Measurements from ENCODE around the gene CHKA. TPM values are rescaled to one million over a fixed set of nuclear protein-coding genes. Genes with fewer than 3 reads are reported as not detected.

CHKA gene
- total and polyA plus RNA-seq, 9 of the 15 experiments (the other 6 are each of a cell fraction or from before 2014, with no cell fraction given) = 3.6 to 37.0 (median 30.2) TPM

DNA sequence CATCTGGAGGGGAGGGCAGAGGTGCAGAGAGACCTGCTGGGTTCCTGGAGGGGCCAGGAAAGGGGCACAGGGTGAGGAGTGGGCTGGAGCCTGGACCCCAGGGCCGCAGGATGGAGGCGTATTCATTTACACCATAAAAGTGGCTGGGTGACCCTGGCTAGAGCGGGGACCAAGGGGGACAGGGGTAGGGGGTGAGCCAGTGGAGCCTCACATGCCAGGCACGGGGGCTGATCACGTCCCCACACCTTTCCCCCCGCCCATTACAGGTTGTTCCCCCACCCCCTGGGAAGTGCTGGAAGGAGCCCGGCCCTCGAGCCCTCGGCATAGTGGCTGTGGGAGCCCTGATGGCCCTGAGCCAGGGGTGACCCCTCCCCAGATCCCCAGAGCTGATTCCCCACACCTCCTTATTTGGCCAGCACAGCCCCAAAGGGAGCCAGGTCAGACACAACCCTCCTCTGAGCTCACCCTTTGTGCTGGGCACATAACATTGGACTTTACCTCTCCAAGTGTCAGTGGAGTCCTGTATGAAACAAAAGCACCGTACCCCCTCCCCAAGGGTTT, 81.6 kb downstream of the CHKA start (continued):
- TF ChIP-seq, protein P1, sequence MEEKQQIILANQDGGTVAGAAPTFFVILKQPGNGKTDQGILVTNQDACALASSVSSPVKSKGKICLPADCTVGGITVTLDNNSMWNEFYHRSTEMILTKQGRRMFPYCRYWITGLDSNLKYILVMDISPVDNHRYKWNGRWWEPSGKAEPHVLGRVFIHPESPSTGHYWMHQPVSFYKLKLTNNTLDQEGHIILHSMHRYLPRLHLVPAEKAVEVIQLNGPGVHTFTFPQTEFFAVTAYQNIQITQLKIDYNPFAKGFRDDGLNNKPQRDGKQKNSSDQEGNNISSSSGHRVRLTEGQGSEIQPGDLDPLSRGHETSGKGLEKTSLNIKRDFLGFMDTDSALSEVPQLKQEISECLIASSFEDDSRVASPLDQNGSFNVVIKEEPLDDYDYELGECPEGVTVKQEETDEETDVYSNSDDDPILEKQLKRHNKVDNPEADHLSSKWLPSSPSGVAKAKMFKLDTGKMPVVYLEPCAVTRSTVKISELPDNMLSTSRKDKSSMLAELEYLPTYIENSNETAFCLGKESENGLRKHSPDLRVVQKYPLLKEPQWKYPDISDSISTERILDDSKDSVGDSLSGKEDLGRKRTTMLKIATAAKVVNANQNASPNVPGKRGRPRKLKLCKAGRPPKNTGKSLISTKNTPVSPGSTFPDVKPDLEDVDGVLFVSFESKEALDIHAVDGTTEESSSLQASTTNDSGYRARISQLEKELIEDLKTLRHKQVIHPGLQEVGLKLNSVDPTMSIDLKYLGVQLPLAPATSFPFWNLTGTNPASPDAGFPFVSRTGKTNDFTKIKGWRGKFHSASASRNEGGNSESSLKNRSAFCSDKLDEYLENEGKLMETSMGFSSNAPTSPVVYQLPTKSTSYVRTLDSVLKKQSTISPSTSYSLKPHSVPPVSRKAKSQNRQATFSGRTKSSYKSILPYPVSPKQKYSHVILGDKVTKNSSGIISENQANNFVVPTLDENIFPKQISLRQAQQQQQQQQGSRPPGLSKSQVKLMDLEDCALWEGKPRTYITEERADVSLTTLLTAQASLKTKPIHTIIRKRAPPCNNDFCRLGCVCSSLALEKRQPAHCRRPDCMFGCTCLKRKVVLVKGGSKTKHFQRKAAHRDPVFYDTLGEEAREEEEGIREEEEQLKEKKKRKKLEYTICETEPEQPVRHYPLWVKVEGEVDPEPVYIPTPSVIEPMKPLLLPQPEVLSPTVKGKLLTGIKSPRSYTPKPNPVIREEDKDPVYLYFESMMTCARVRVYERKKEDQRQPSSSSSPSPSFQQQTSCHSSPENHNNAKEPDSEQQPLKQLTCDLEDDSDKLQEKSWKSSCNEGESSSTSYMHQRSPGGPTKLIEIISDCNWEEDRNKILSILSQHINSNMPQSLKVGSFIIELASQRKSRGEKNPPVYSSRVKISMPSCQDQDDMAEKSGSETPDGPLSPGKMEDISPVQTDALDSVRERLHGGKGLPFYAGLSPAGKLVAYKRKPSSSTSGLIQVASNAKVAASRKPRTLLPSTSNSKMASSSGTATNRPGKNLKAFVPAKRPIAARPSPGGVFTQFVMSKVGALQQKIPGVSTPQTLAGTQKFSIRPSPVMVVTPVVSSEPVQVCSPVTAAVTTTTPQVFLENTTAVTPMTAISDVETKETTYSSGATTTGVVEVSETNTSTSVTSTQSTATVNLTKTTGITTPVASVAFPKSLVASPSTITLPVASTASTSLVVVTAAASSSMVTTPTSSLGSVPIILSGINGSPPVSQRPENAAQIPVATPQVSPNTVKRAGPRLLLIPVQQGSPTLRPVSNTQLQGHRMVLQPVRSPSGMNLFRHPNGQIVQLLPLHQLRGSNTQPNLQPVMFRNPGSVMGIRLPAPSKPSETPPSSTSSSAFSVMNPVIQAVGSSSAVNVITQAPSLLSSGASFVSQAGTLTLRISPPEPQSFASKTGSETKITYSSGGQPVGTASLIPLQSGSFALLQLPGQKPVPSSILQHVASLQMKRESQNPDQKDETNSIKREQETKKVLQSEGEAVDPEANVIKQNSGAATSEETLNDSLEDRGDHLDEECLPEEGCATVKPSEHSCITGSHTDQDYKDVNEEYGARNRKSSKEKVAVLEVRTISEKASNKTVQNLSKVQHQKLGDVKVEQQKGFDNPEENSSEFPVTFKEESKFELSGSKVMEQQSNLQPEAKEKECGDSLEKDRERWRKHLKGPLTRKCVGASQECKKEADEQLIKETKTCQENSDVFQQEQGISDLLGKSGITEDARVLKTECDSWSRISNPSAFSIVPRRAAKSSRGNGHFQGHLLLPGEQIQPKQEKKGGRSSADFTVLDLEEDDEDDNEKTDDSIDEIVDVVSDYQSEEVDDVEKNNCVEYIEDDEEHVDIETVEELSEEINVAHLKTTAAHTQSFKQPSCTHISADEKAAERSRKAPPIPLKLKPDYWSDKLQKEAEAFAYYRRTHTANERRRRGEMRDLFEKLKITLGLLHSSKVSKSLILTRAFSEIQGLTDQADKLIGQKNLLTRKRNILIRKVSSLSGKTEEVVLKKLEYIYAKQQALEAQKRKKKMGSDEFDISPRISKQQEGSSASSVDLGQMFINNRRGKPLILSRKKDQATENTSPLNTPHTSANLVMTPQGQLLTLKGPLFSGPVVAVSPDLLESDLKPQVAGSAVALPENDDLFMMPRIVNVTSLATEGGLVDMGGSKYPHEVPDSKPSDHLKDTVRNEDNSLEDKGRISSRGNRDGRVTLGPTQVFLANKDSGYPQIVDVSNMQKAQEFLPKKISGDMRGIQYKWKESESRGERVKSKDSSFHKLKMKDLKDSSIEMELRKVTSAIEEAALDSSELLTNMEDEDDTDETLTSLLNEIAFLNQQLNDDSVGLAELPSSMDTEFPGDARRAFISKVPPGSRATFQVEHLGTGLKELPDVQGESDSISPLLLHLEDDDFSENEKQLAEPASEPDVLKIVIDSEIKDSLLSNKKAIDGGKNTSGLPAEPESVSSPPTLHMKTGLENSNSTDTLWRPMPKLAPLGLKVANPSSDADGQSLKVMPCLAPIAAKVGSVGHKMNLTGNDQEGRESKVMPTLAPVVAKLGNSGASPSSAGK (IDR thresholded peaks at IDR 0.05) = no peak
- peak; percentile 9 for TF ChIP-seq CHD4 (IDR thresholded peaks at IDR 0.05; ENCODE audit: insufficient read depth, insufficient replicate concordance, low read depth, low read length, poor library complexity, severe bottlenecking)
- no peak for TF ChIP-seq CAMTA2 (CRISPR knock-in tag; conservative IDR thresholded peaks at IDR 0.05)
- TF ChIP-seq, protein P2, sequence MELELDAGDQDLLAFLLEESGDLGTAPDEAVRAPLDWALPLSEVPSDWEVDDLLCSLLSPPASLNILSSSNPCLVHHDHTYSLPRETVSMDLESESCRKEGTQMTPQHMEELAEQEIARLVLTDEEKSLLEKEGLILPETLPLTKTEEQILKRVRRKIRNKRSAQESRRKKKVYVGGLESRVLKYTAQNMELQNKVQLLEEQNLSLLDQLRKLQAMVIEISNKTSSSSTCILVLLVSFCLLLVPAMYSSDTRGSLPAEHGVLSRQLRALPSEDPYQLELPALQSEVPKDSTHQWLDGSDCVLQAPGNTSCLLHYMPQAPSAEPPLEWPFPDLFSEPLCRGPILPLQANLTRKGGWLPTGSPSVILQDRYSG (tag; conservative IDR thresholded peaks at IDR 0.05; ENCODE audit: low read depth) = no peak
- TF ChIP-seq ATF7 (IDR thresholded peaks at IDR 0.05) = no peak
- no peak for TF ChIP-seq POLR2AphosphoS2 (IDR thresholded peaks at IDR 0.05; ENCODE audit: low read length)
